Chondrocyte (in vitro differentiated cells): ENCODE results near the gene TSC22D1. TPM values are rescaled to one million over a fixed set of nuclear protein-coding genes. Genes with fewer than 3 reads are reported as not detected.

Experiments used
- DNase-seq: peaks from one replicate; pipeline ENCODE4 v3.0.0; 2021; ENCODE audit warnings: mixed read lengths, low spot score
- H3K27ac Mint-ChIP-seq: one replicate; pipeline ENCODE4 v1.8.0; 2021; ENCODE audit warnings: mild to moderate bottlenecking, moderate library complexity, mixed read lengths; ENCODE audit not compliant: unreplicated experiment
- H3K27me3 Mint-ChIP-seq: 2 replicates; pipeline ENCODE4 v1.8.0; 2021; ENCODE audit warnings: low read depth, mixed read lengths
- H3K36me3 Mint-ChIP-seq: 2 replicates; pipeline ENCODE4 v1.8.0; 2021; ENCODE audit warnings: low read depth, mixed read lengths
- H3K4me1 Mint-ChIP-seq: 2 replicates; pipeline ENCODE4 v1.8.0; 2021; ENCODE audit warnings: low read depth, mild to moderate bottlenecking, mixed read lengths
- H3K4me3 Mint-ChIP-seq: one replicate; pipeline ENCODE4 v1.8.0; 2021; ENCODE audit warnings: mild to moderate bottlenecking, moderate library complexity, mixed read lengths; ENCODE audit not compliant: unreplicated experiment
- H3K9me3 Mint-ChIP-seq: 2 replicates; pipeline ENCODE4 v1.8.0; 2021; ENCODE audit warnings: low read depth, mixed read lengths
- CTCF ChIP-seq: fragments of 200-600 bp; sonication (generic); IDR thresholded peaks from 2 replicates; pipeline ENCODE4 v1.5.0; 2021; ENCODE audit warnings: antibody characterized with exemption, mild to moderate bottlenecking, moderate library complexity
- total RNA-seq: library from RNA; stranded (reverse); gene quantifications from 3 replicates; pipeline ENCODE4 v1.2.1, GENCODE V29; 2021

The TSC22D1 gene
- total RNA-seq, 1 donor from 2014 or later = 125 TPM

GRCh38 chr13:44394658-44395057, 181.5 kb downstream of the TSC22D1 start:
- no peaks in the 10 kb centered on the region for H3K27me3 Mint-ChIP-seq
- no peak for DNase-seq
- no peak overlapping the region for H3K4me3 Mint-ChIP-seq
- no peaks in the 10 kb centered on the region for H3K9me3 Mint-ChIP-seq
- no peak for TF ChIP-seq CTCF
- H3K36me3 Mint-ChIP-seq = peaks cover 3% of the 10 kb centered on the region
- H3K4me1 Mint-ChIP-seq = peaks cover 29% of the 10 kb centered on the region
- no peak overlapping the region for H3K27ac Mint-ChIP-seq

- H3K4me3 Mint-ChIP-seq = no peak overlapping the region
- peaks cover 3% of the 10 kb centered on the region for H3K36me3 Mint-ChIP-seq
- H3K9me3 Mint-ChIP-seq = no peaks in the 10 kb centered on the region
- no peak for TF ChIP-seq CTCF
- H3K4me1 Mint-ChIP-seq = peaks cover 36% of the 10 kb centered on the region
- DNase-seq = no peak
- H3K27ac Mint-ChIP-seq = no peak overlapping the region
- H3K27me3 Mint-ChIP-seq = no peaks in the 10 kb centered on the region
Observed at GRCh38 chr13:44393391-44393790, 182.7 kb downstream of the TSC22D1 start.

- TF ChIP-seq CTCF = no peak
- DNase-seq = no peak
- Mint-ChIP-seq H3K36me3 (peaks cover 3% of the 10 kb centered on the region), H3K9me3 (no peaks in the 10 kb centered on the region), H3K27me3 (no peaks in the 10 kb centered on the region), H3K27ac (no peak overlapping the region), H3K4me3 (no peak overlapping the region), H3K4me1 (peaks cover 20% of the 10 kb centered on the region)
Observed at GRCh38 chr13:44389876-44390275, 186.3 kb downstream of the TSC22D1 start.

- Mint-ChIP-seq H3K9me3 (no peaks in the 10 kb centered on the region), H3K36me3 (peaks cover 5% of the 10 kb centered on the region), H3K4me3 (no peak overlapping the region), H3K4me1 (peaks cover 20% of the 10 kb centered on the region), H3K27me3 (no peaks in the 10 kb centered on the region), H3K27ac (no peak overlapping the region)
- no peak for TF ChIP-seq CTCF
- DNase-seq = no peak
Observed at GRCh38 chr13:44389060-44389666, 187.0 kb downstream of the TSC22D1 start.

- TF ChIP-seq CTCF = no peak
- H3K27ac Mint-ChIP-seq = no peak overlapping the region
- no peaks in the 10 kb centered on the region for H3K9me3 Mint-ChIP-seq
- DNase-seq = no peak
- no peak overlapping the region for H3K4me3 Mint-ChIP-seq
- H3K36me3 Mint-ChIP-seq = peaks cover 7% of the 10 kb centered on the region
- H3K4me1 Mint-ChIP-seq = peaks cover 21% of the 10 kb centered on the region
- no peaks in the 10 kb centered on the region for H3K27me3 Mint-ChIP-seq
Observed at GRCh38 chr13:44388427-44389059, 187.6 kb downstream of the TSC22D1 start.
